ENCODE results near the gene G6PC1.
"Not testable (repeated sequence)": the region's sequence is repeated elsewhere in the genome, so short reads cannot be mapped to it uniquely, and the experiment has no call there.

Gene G6PC1

DNA sequence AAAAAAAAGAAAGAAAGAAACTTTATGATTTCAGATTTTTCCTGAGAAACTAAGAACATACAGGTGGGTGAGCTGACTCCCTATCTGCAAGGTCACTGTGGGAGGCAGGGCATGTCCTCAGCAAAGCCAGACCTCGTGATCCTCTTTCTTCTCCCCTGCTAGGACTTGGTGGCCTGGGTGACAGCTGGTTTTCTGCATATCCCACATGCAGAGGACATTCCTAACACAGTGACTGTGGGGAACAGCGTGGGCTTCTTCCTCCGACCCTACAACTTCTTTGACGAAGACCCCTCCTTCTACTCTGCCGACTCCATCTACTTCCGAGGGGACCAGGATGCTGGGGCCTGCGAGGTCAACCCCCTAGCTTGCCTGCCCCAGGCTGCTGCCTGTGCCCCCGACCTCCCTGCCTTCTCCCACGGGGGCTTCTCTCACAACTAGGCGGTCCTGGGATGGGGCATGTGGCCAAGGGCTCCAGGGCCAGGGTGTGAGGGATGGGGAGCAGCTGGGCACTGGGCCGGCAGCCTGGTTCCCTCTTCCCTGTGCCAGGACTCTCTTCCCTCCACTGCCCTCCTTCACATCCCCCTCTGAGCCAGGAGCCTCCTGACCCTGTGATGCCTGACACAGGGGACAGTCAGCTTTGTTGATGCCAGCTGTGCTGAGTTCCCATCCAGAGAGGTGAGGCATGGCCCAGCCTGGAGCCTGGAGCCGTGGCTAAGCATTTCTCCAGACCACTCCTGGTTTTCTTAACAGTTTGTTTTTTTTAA, 26.5 kb upstream of the G6PC1 start:
- not testable (repeated sequence) for DNase-seq

- no peak for DNase-seq
Observed at GRCh38 chr17:42877037-42877436, 23.6 kb upstream of the G6PC1 start.

DNA sequence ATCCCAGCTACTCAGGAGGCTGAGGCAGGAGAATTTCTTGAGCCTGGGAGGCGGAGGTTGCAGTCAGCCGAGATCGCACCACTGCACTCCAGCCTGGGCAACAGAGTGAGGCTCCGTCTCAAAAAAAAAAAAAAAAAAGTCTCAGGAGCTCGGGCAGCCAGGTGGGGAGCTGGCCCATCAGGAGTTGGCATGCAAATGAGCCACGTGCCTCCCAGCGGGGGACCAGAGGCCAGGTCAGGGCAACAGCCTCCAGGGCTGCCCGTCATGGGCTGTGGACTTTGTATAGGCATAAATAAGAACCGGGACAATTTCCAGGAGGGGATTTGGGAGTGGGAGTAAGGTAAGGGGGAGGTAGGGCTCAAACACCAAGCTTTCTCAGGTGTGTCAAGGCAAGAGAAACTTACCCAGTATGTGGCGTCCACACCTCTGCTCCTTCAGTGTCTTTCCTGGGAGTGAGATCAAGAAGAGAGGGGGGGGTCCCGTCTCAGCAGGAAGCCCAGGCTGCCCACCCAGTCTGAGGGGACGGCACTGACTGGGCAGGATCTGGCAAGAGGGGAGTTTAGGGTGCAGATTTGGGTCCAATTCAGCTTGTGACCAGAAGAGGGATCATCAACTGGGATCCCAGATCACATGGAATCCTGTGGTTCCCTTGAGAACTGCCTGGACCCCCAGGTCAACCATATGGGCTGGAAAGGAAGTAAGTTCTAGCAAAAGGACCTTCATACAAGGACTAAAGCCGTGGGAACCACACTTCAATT, 22.3 kb upstream of the G6PC1 start:
- no peak for DNase-seq

DNA sequence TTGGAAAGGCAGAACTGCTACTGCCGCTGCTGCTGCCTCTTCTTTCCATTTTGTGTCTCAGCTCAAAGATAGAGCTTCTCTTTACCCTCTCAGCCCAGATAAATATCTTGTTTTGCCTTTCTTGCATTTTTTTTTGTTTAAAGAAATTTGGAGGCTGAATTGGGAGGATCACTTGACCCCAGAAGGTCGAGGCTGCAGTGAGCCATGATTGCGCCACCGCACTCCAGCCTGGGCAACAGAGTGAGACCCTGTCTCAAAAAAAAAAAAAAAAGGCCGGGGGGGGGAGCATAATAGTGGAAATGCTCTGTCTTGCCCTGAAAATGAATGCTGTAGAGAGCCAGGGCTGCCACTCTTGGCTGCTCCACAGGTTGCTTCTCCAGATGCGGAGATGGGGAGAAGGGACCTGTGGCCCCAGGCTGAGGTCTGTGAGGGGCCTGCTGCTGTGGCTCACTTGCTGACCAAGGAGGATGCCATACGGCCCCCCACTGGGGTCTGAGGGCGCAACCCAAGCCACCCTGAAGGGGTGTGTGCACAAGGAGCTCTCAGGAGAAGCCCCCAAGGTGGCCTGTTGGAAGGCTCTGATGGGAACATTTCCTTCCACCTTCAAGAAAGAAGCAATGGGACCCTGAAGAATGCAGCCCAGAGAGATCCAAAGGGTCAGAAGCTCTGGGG, 21.5 kb upstream of the G6PC1 start:
- DNase-seq, result no peak

- DNase-seq, result no peak
Observed at GRCh38 chr17:42879596-42879985, 21.0 kb upstream of the G6PC1 start.

GRCh38 chr17:42880776-42881310, 19.8 kb upstream of the G6PC1 start:
- no peak for DNase-seq

DNA sequence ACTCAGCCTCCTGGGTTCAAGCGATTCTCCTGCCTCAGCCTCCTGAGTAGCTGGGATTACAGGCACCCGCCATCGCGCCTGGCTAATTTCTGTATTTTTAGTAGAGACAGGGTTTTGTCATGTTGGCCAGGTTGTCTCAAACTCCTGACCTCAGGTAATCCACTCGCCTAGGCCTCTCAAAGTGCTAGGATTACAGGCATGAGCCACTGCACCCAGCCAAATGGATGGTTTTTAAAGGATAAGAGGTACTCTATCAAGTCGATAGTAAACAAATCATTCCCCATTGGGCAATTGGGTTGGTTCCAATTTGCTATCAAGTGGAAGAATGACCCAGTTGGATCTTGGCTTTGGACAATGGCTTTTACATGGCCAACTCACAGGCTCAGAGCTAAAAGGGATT, 18.9 kb upstream of the G6PC1 start:
- not testable (repeated sequence) for DNase-seq

DNA sequence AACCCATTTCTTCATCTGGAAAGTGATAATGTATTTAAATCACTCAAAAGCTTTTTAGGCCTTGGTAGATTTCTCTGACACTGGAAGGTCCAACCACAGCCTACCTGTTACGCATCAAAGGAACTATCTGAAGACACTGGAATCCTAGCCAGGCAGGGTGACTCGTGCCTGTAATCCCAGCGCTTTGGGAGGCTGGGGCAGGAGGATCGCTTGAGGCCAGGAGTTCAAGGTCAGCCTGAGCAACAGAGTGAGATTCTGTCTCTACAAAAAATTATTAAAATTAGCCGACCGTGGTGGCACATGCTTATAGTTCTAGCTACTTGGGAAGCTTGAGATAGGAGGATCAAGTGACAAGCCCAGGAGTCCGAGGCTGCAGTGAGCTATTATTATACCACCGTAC, 18.4 kb upstream of the G6PC1 start:
- DNase-seq, result no peak

GRCh38 chr17:42883802-42884558, 16.6 kb upstream of the G6PC1 start:
- no peak for DNase-seq

GRCh38 chr17:42885806-42886205, 14.8 kb upstream of the G6PC1 start:
- not testable (repeated sequence) for DNase-seq

DNA sequence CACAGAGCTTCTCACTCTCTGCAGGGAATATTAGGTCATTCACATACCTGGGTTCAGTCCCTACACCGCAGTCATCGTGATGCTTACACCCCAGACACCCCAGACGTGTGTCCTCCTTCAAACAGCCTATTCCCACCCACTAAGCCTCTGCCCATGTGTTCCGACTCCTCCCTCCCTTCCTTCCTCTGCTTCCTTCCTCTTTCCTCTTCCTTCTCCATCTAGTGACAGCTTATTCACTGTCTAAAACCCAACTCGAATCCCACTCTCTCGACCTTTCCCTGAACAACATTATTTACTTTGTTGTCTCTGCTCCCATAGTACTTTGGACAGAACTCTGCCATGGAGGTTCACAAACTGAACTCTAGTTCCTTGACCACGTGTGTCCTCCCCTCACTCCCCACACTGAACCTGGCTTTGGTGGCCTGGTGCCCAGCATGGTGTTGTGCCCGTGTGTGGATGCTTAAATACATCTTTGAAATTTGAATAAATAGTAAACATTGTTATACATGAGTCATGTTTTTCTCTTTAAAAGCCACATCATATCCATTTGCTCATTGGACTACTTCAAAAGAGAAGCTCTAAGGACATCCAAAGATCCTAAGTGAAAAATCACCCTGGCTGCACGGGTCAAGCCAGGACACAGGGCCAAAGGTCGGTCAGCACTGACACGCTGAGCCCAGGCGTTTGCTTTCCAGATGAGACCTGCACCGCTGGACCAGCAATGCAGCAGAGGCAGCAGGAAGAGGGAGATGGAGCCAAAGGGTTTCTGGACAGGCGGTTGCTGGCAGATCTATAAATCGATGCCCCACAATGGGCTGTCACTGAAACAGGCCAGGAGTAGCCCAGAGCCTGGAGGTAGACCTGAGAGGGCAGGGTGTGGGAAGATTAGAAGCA, 14.1 kb upstream of the G6PC1 start:
- no peak for DNase-seq

GRCh38 chr17:42889809-42890208, 10.8 kb upstream of the G6PC1 start:
- DNase-seq, result no peak

- no peak for DNase-seq
Observed at GRCh38 chr17:42891539-42892152, 9.0 kb upstream of the G6PC1 start.

GRCh38 chr17:42893359-42893758, 7.2 kb upstream of the G6PC1 start:
- no peak for DNase-seq

- no peak for DNase-seq
Observed at GRCh38 chr17:42894283-42895184, 6.1 kb upstream of the G6PC1 start.

DNA sequence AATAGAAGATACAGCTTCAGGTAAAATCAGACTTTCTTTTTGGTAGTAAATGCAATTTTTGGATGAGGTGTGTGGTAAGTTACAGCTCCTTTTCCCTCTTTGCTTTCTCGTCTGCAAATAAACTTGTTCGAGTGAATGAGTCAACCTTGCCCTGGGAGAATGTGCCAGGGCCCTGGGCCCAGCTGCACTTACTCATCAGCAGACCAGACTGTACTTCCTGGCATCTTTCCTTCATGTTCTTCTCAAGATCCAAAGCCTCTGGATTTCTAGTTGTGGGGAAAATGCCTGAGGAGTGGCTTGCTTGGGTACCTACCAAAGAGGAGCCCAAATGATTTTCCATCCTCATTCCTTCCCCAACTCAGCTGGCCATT, 5.4 kb upstream of the G6PC1 start:
- DNase-seq, result no peak

- DNase-seq, result no peak
Observed at GRCh38 chr17:42898147-42898811, 2.3 kb upstream of the G6PC1 start.

DNA sequence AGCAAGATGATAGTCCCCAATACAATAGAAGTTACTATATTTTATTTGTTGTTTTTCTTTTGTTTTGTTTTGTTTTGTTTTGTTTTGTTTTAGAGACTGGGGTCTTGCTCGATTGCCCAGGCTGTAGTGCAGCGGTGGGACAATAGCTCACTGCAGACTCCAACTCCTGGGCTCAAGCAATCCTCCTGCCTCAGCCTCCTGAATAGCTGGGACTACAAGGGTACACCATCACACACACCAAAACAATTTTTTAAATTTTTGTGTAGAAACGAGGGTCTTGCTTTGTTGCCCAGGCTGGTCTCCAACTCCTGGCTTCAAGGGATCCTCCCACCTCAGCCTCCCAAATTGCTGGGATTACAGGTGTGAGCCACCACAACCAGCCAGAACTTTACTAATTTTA, 618 bp upstream of the G6PC1 start:
- not testable (repeated sequence) for DNase-seq

DNA sequence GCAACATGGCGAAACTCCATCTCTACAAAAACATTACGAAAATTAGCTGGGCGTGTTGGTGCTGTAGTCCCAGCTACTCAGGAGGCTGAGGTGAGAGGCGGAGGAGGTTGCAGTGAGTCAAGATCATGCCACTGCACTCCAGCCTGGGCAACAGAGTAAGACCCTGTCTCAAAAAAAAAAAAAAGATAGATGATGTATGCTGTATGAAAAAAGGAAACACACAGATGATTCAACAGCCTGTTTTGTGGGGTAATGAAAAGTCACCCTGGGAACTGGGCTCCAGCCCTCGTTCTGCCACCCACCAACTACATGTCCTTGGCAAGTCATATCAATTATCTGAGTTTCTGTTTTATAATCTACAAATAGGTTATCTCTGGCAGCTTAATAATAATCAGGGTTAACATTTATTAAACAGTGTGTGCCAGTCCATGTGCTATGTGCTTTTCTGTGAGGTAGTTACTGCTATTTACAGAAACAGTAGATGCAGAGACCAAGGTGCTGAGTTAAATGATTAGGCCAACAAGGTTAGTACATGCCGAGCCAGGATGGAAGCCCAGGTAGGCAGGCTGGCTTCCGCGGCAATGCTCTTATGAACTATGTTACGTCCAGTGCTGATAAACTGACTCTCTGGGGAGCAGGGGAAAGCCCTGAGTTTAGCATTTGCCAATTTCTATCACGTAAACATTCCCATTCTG, 1.1 kb downstream of the G6PC1 start:
- no peak for DNase-seq

Measured in activated CD4-positive, alpha-beta T cell treated with anti-CD3 and anti-CD28 coated beads, Interleukin-2, amount 50 U/mL, for 4 hours (primary cell).